Measurements from ENCODE around the gene ALDH1B1.

DNA sequence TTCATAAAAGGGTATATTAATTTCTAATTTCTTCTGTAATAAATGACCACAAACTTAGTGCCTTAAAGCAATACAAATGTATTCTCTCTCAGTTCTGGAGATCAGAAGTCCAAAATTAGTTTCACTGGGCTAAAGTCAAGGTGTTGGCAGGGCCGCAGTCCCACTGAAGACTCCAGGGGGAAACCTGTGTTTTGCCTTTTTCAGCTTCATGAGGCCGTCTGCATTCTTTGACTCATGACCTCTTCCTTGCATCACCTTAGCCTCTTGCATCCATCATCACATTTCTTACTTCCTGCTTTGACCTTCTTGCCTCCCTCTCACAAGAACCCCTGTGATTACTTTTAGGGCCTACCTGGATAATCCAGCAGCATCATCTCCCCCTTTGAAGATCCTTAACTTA is 42.0 kb upstream of the ALDH1B1 start:
- TF ChIP-seq E2F1 (CRISPR knock-in tag; IDR thresholded peaks at IDR 0.05) (no peak), CTCF (IDR thresholded peaks at IDR 0.05) (no peak)
- TF ChIP-seq, protein P1, sequence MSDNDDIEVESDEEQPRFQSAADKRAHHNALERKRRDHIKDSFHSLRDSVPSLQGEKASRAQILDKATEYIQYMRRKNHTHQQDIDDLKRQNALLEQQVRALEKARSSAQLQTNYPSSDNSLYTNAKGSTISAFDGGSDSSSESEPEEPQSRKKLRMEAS (CRISPR knock-in tag; IDR thresholded peaks at IDR 0.05) = no peak
- TF ChIP-seq, protein P2, sequence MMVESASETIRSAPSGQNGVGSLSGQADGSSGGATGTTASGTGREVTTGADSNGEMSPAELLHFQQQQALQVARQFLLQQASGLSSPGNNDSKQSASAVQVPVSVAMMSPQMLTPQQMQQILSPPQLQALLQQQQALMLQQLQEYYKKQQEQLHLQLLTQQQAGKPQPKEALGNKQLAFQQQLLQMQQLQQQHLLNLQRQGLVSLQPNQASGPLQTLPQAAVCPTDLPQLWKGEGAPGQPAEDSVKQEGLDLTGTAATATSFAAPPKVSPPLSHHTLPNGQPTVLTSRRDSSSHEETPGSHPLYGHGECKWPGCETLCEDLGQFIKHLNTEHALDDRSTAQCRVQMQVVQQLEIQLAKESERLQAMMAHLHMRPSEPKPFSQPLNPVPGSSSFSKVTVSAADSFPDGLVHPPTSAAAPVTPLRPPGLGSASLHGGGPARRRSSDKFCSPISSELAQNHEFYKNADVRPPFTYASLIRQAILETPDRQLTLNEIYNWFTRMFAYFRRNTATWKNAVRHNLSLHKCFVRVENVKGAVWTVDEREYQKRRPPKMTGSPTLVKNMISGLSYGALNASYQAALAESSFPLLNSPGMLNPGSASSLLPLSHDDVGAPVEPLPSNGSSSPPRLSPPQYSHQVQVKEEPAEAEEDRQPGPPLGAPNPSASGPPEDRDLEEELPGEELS (CRISPR knock-in tag; IDR thresholded peaks at IDR 0.05) = no peak
- TF ChIP-seq, protein P3, sequence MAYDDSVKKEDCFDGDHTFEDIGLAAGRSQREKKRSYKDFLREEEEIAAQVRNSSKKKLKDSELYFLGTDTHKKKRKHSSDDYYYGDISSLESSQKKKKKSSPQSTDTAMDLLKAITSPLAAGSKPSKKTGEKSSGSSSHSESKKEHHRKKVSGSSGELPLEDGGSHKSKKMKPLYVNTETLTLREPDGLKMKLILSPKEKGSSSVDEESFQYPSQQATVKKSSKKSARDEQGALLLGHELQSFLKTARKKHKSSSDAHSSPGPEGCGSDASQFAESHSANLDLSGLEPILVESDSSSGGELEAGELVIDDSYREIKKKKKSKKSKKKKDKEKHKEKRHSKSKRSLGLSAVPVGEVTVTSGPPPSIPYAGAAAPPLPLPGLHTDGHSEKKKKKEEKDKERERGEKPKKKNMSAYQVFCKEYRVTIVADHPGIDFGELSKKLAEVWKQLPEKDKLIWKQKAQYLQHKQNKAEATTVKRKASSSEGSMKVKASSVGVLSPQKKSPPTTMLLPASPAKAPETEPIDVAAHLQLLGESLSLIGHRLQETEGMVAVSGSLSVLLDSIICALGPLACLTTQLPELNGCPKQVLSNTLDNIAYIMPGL (CRISPR knock-in tag; IDR thresholded peaks at IDR 0.05) = no peak

Measured in WTC11 (cell line).